Activated CD4-positive, alpha-beta T cell treated with anti-CD3 and anti-CD28 coated beads for 1 hour (primary cell): Measurements from ENCODE around the gene BTBD16.

Source experiments
- DNase-seq: peaks from one replicate; pipeline ENCODE4 v3.0.0-alpha.2; 2020

The BTBD16 gene

GRCh38 chr10:122248356-122249302, 22.5 kb upstream of the BTBD16 start:
- DNase-seq, result no peak

GRCh38 chr10:122249303-122249850, 21.7 kb upstream of the BTBD16 start:
- DNase-seq, result no peak

- DNase-seq, result no peak
Measured at GRCh38 chr10:122249991-122250750, 20.9 kb upstream of the BTBD16 start.

GRCh38 chr10:122251459-122252255, 19.4 kb upstream of the BTBD16 start:
- no peak for DNase-seq

GRCh38 chr10:122252805-122253204, 18.3 kb upstream of the BTBD16 start:
- no peak for DNase-seq

GRCh38 chr10:122253605-122254004, 17.5 kb upstream of the BTBD16 start:
- DNase-seq, result no peak

GRCh38 chr10:122254831-122255230, 16.3 kb upstream of the BTBD16 start:
- DNase-seq, result no peak

GRCh38 chr10:122255509-122256301, 15.4 kb upstream of the BTBD16 start:
- no peak for DNase-seq

- no peak for DNase-seq
Measured at GRCh38 chr10:122257041-122257440, 14.1 kb upstream of the BTBD16 start.

- no peak for DNase-seq
Measured at GRCh38 chr10:122258136-122259074, 12.7 kb upstream of the BTBD16 start.

GRCh38 chr10:122259075-122259466, 12.0 kb upstream of the BTBD16 start:
- no peak for DNase-seq

GRCh38 chr10:122261584-122261983, 9.5 kb upstream of the BTBD16 start:
- DNase-seq, result no peak

GRCh38 chr10:122263971-122264370, 7.1 kb upstream of the BTBD16 start:
- DNase-seq, result no peak

- no peak for DNase-seq
Measured at GRCh38 chr10:122264436-122264835, 6.7 kb upstream of the BTBD16 start.

- DNase-seq, result no peak
Measured at GRCh38 chr10:122264931-122265330, 6.2 kb upstream of the BTBD16 start.

GRCh38 chr10:122265896-122266295, 5.2 kb upstream of the BTBD16 start:
- no peak for DNase-seq

- no peak for DNase-seq
Measured at GRCh38 chr10:122267849-122268737, 3.0 kb upstream of the BTBD16 start.

- DNase-seq, result no peak
Measured at GRCh38 chr10:122269059-122269687, 1.9 kb upstream of the BTBD16 start.

GRCh38 chr10:122273966-122274545, 3.0 kb downstream of the BTBD16 start:
- DNase-seq, result no peak
